GM12878 (cell line): ENCODE data around the gene C1R. TPM values are rescaled to one million over a fixed set of nuclear protein-coding genes. Genes with fewer than 3 reads are reported as not detected.

ENCODE experiments used
- ATAC-seq: fragments of 200-7000 bp; cut with Tn5 transposase; 3 replicates; pipeline ENCODE4 v1.9.1; 2020; ENCODE audit warnings: mild to moderate bottlenecking, moderate library complexity
- BruUV-seq: library from RNA; stranded (reverse); fragments of 400-500 nt; replicated peaks from 2 replicates; lab custom pipeline; 2021; lab: Mats Ljungman, UMichigan
- CTCF ChIA-PET: fragments of 300-600 bp; sonication (Branson Sonifier 250); formaldehyde crosslinking; extraction: SDS; loops from one replicate; lab custom pipeline; 2021; ENCODE audit warnings: inconsistent platforms; lab: Yijun Ruan, JAX
- POLR2A ChIA-PET: fragments of 350-600 bp; formaldehyde crosslinking; extraction: SDS; loops from one replicate; lab custom pipeline; 2021; ENCODE audit warnings: inconsistent platforms; lab: Charles Lee
- RAD21 ChIA-PET: fragments of 300-600 bp; sonication (Branson Sonifier 250); formaldehyde crosslinking; loops from one replicate; lab custom pipeline; 2023; ENCODE audit warnings: antibody characterized with exemption; ENCODE audit not compliant: unreplicated experiment; lab: Charles Lee
- SMC1A ChIA-PET: fragments of 300-600 bp; sonication (Branson Sonifier 250); formaldehyde crosslinking; loops from one replicate; lab custom pipeline; 2023; ENCODE audit not compliant: unreplicated experiment, uncharacterized antibody; lab: Charles Lee
- DNase-seq: peaks from one replicate; pipeline ENCODE4 v3.0.0-alpha.2; 2011; ENCODE audit warnings: low read depth, low spot score
- FAIRE-seq: peaks from 3 replicates; lab custom pipeline; 2011; peaks lifted over from hg19 to GRCh38; lab: Jason Lieb, UNC
- H2AFZ ChIP-seq: 2 replicates; pipeline ENCODE4 v1.6.0; 2011; ENCODE audit warnings: low read depth, low read length, control low read depth; ENCODE audit not compliant: control insufficient read depth
- H3K27ac ChIP-seq: 2 replicates; pipeline ENCODE4 v1.5.1; 2011; ENCODE audit warnings: control low read depth; ENCODE audit not compliant: control insufficient read depth, insufficient read depth
- H3K27me3 ChIP-seq, 2 experiments: replicated peaks in 1 of 2; 2 replicates each; pipeline versions ENCODE4 v1.6.0 to v1.6.1; 2011; ENCODE audit warnings: low read length in 1 of 2; ENCODE audit not compliant: control insufficient read depth in 2 of 2, insufficient read depth in 2 of 2
- H3K36me3 ChIP-seq, 2 experiments: 2 replicates each; pipeline ENCODE4 v1.5.1; 2011; ENCODE audit warnings: low read length in 1 of 2; ENCODE audit not compliant: control insufficient read depth in 2 of 2, insufficient read depth in 2 of 2
- H3K4me1 ChIP-seq: 2 replicates; pipeline ENCODE4 v1.6.1; 2011; ENCODE audit warnings: mild to moderate bottlenecking, low read length, moderate library complexity, mixed read lengths; ENCODE audit not compliant: control insufficient read depth, insufficient read depth
- H3K4me2 ChIP-seq: 2 replicates; pipeline ENCODE4 v1.6.0; 2011; ENCODE audit warnings: control low read depth; ENCODE audit not compliant: control insufficient read depth, insufficient read depth
- H3K4me3 ChIP-seq: fragments of 200-600 bp; sonication (generic); 2 replicates; pipeline ENCODE4 v1.5.1; 2016
- H3K79me2 ChIP-seq: 2 replicates; pipeline ENCODE4 v1.6.0; 2011; ENCODE audit warnings: low read length; ENCODE audit not compliant: control insufficient read depth, insufficient read depth
- H3K9ac ChIP-seq: 2 replicates; pipeline ENCODE4 v1.8.0; 2011; ENCODE audit warnings: low read length, control low read depth, mixed read lengths; ENCODE audit not compliant: control insufficient read depth, insufficient read depth
- H3K9me3 ChIP-seq: replicated peaks from 3 replicates; pipeline ENCODE4 v1.5.1; 2011; ENCODE audit warnings: mild to moderate bottlenecking, low read length; ENCODE audit not compliant: control insufficient read depth, insufficient read depth
- H4K20me1 ChIP-seq: 2 replicates; pipeline ENCODE4 v1.6.0; 2011; ENCODE audit not compliant: control insufficient read depth, insufficient read depth
- BCL11A ChIP-seq: IDR thresholded peaks from 2 replicates; pipeline ENCODE4 v1.6.1; 2011; ENCODE audit warnings: low read depth, low read length
- BHLHE40 ChIP-seq, 2 experiments: fragments of 450-650 bp in 1 of 2; IDR thresholded peaks; 2 replicates each; pipeline ENCODE4 v1.6.1; 2011 to 2017; ENCODE audit warnings: low read depth in 2 of 2, borderline replicate concordance in 1 of 2, improper control_type of control experiment in 1 of 2, low read length in 1 of 2, mild to moderate bottlenecking in 1 of 2
- EZH2 ChIP-seq: IDR thresholded peaks from 2 replicates; pipeline ENCODE4 v1.6.1; 2012; ENCODE audit warnings: low read depth, mild to moderate bottlenecking, control low read depth, inconsistent platforms, low read length, borderline replicate concordance; ENCODE audit not compliant: control insufficient read depth
- IRF5 ChIP-seq: fragments of 450-650 bp; IDR thresholded peaks from 2 replicates; pipeline ENCODE4 v1.6.1; 2017; ENCODE audit warnings: borderline replicate concordance
- MYB ChIP-seq: fragments of 150-350 bp; IDR thresholded peaks from 2 replicates; pipeline ENCODE4 v1.6.1; 2014; ENCODE audit warnings: mild to moderate bottlenecking, low read depth, low read length, borderline replicate concordance
- RCOR1 ChIP-seq: conservative IDR thresholded peaks from 2 replicates; pipeline ENCODE4 v1.6.1; 2012; ENCODE audit warnings: low read depth, low read length, improper control_type of control experiment
- RFX5 ChIP-seq: IDR thresholded peaks from 2 replicates; pipeline ENCODE4 v1.6.1; 2011; ENCODE audit warnings: low read depth, low read length, improper control_type of control experiment
- TCF3 ChIP-seq: IDR thresholded peaks from 2 replicates; pipeline ENCODE4 v1.6.1; 2012; ENCODE audit warnings: low read depth, mild to moderate bottlenecking, low read length, borderline replicate concordance; ENCODE audit not compliant: insufficient read depth
- WGBS: methylation state at CpG from one replicate; pipeline ENCODE4 v1.1.6; 2016; ENCODE audit warnings: low lambda C conversion rate; ENCODE audit not compliant: insufficient replicate concordance, insufficient coverage; ENCODE audit errors: missing lambda C conversion rate; 5-methylcytosine and 5-hydroxymethylcytosine counted together
- in situ Hi-C: fragments of 300-500 bp; cut with MboI; formaldehyde crosslinking; loops from 9 replicates; pipeline ENCODE4 v1.14.3; 2018; ENCODE audit warnings: mixed read lengths
- intact Hi-C: fragments of 100-400 bp; cut with micrococcal nuclease; formaldehyde crosslinking; loops from one replicate; pipeline ENCODE4 v1.14.2; 2022; ENCODE audit not compliant: unreplicated experiment
- polyA plus RNA-seq, 11 experiments: library from polyadenylated mRNA; depleted of rRNA in 4 of 11; unstranded in 6 of 11; stranded (reverse) in 5 of 11; fragments of >200 nt; fragmentation: Nextera tagmentation in 4 of 11; fragmentation: Illumina TruSeq in 1 of 11; extraction: Ambion mirVana in 4 of 11; extraction: Trizol in 1 of 11; gene quantifications; 1 replicate in 1 of 11; 2 replicates in 10 of 11; pipeline versions ENCODE4 v1.2.1 to v1.2.3, GENCODE V29; 2011 to 2016; ENCODE audit warnings: inconsistent platforms in 2 of 11, missing spikeins in 2 of 11, low read depth in 1 of 11
- total RNA-seq, 4 experiments: library from RNA; depleted of rRNA in 3 of 4; stranded (reverse); fragments of >200 nt in 3 of 4; fragmentation: Illumina TruSeq in 1 of 4; extraction: Trizol in 1 of 4; gene quantifications; 2 replicates each; pipeline versions ENCODE4 v1.2.1 to v1.2.3, GENCODE V29; 2013 to 2021

C1R gene
- total and polyA plus RNA-seq, 10 of the 15 experiments (the other 5 are each of a cell fraction or from before 2014, with no cell fraction given) = 0.31 to 1.9 (median 0.96) TPM; not detected in 1

GRCh38 chr12:7120166-7120565 is 27.9 kb upstream of the C1R start:
- ChIA-PET RAD21 (no interaction called here), SMC1A (no interaction called here), POLR2A (no interaction called here), CTCF (no interaction called here)
- no peak overlapping the region for H3K4me2 ChIP-seq
- FAIRE-seq = no peak
- TF ChIP-seq BCL11A (no peak), EZH2 (no peak), RFX5 (no peak), RCOR1 (no peak)
- 82% methylated on average over 5 of the region's 5 CpGs for WGBS
- no TSS peak for BruUV-seq
- no peak overlapping the region for H2AFZ ChIP-seq
- H3K27ac ChIP-seq = no peak overlapping the region
- H3K27me3 ChIP-seq = no peaks in the 10 kb centered on the region
- ATAC-seq = no peak
- DNase-seq = no peak
- no peaks in the 10 kb centered on the region for H3K79me2 ChIP-seq
- peaks cover 0 to 29% of the 10 kb centered on the region in 2 experiments; a peak in 3 of 4 replicates for H3K36me3 ChIP-seq
- no peaks in the 10 kb centered on the region for H4K20me1 ChIP-seq
- no peaks in the 10 kb centered on the region for H3K9me3 ChIP-seq
- H3K9ac ChIP-seq = no peak overlapping the region
- H3K4me3 ChIP-seq = no peak overlapping the region
- in situ Hi-C loops = no loop called here
- intact Hi-C loops = no loop called here
- H3K4me1 ChIP-seq = no peaks in the 10 kb centered on the region

DNA sequence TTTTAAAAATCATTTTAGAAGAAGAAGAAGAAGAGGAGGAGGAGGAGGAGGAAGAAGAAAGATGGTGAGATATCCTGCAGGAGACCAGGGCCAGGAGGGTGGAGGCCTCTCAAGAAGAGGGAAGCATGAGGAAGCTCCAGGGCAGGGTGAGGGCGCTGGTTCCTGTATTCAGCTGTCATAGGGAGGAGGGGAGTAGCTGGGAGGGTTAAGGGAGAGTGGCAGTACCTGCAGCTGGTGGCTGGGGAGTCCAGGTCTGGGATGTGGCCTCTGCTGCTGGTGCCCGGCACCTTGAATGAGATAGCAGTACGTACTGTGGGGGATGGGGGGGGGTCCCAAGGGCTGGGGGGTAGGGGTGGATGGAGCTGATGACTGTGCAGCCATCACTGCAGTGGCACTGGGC is 26.6 kb upstream of the C1R start:
- ChIA-PET RAD21 (no interaction called here), SMC1A (no interaction called here), CTCF (no interaction called here)
- Histone ChIP-seq H3K4me3 (no peak overlapping the region), H3K4me2 (no peak overlapping the region), H3K36me3 (peaks cover 0 to 29% of the 10 kb centered on the region in 2 experiments; a peak in 3 of 4 replicates), H4K20me1 (no peaks in the 10 kb centered on the region), H3K79me2 (no peaks in the 10 kb centered on the region), H3K4me1 (no peaks in the 10 kb centered on the region)
- in situ Hi-C loops = no loop called here
- BruUV-seq = no TSS peak
- FAIRE-seq = no peak
- DNase-seq = no peak
- no peak for TF ChIP-seq BHLHE40 (IDR thresholded peaks at IDR 0.05; ENCODE audit: borderline replicate concordance in 1 of 2, low read depth in 2 of 2, low read length in 1 of 2)
- no peak for TF ChIP-seq MYB
- TF ChIP-seq IRF5 = no peak
- no peak for TF ChIP-seq TCF3
- no peak for TF ChIP-seq RFX5
- TF ChIP-seq, all 136 proteins: peak for 0
- no peaks in the 10 kb centered on the region for H3K9me3 ChIP-seq
- no peak overlapping the region for H2AFZ ChIP-seq
- no peak overlapping the region for H3K27ac ChIP-seq
- intact Hi-C loops = no loop called here
- POLR2A ChIA-PET = no interaction called here
- no peak overlapping the region for H3K9ac ChIP-seq
- 100% methylated on average over 2 of the region's 3 CpGs for WGBS
- no peak for ATAC-seq
- H3K27me3 ChIP-seq = no peaks in the 10 kb centered on the region
